Caco-2 (cell line): ENCODE results near the gene PDZD2. TPM values are rescaled to one million over a fixed set of nuclear protein-coding genes. Genes with fewer than 3 reads are reported as not detected.
A peak's percentile ranks its signal among the peaks of the same experiment; 100 is the strongest.

Source experiments
- BruUV-seq: library from RNA; stranded (reverse); fragments of 400-500 nt; replicated peaks from 2 replicates; lab custom pipeline; 2021; lab: Mats Ljungman, UMichigan
- CTCF ChIA-PET: fragments of 300-600 bp; sonication (Branson Sonifier 250); formaldehyde crosslinking; loops from one replicate; lab custom pipeline; 2022; ENCODE audit warnings: antibody characterized with exemption; lab: Charles Lee
- POLR2A ChIA-PET: fragments of 300-600 bp; sonication (Branson Sonifier 250); formaldehyde crosslinking; loops from one replicate; lab custom pipeline; 2022; ENCODE audit warnings: antibody characterized with exemption; lab: Charles Lee
- DNase-seq, 2 experiments: peaks; one replicate each; pipeline versions ENCODE4 v3.0.0 to v3.0.0-alpha.2; 2020 to 2022
- H3K27me3 ChIP-seq: replicated peaks from 2 replicates; pipeline ENCODE4 v1.6.0; 2011; ENCODE audit warnings: low read length; ENCODE audit not compliant: control insufficient read depth, insufficient read depth
- H3K36me3 ChIP-seq: 2 replicates; pipeline ENCODE4 v1.5.1; 2011; ENCODE audit warnings: low read length; ENCODE audit not compliant: control insufficient read depth, insufficient read depth
- H3K4me1 ChIP-seq: fragments of 250-450 bp; sonication (Bioruptor Pico); 2 replicates; pipeline ENCODE4 v1.5.1; 2020; ENCODE audit warnings: mild to moderate bottlenecking
- H3K4me3 ChIP-seq: 2 replicates; pipeline ENCODE4 v1.5.1; 2011; ENCODE audit warnings: low read depth, mild to moderate bottlenecking, control low read depth, low read length
- H3K9me3 ChIP-seq: fragments of 250-450 bp; sonication (Bioruptor Pico); 2 replicates; pipeline ENCODE4 v1.5.1; 2020; ENCODE audit warnings: mild to moderate bottlenecking, moderate library complexity
- H3K27ac Mint-ChIP-seq: one replicate; pipeline ENCODE4 v1.8.0; 2022; ENCODE audit warnings: mixed read lengths; ENCODE audit not compliant: unreplicated experiment
- H3K27me3 Mint-ChIP-seq: one replicate; pipeline ENCODE4 v1.8.0; 2022; ENCODE audit warnings: mixed read lengths; ENCODE audit not compliant: insufficient read depth, unreplicated experiment
- H3K36me3 Mint-ChIP-seq: one replicate; pipeline ENCODE4 v1.8.0; 2022; ENCODE audit warnings: mild to moderate bottlenecking, mixed read lengths; ENCODE audit not compliant: insufficient read depth, unreplicated experiment
- H3K4me1 Mint-ChIP-seq: one replicate; pipeline ENCODE4 v1.8.0; 2022; ENCODE audit warnings: low read depth, mixed read lengths; ENCODE audit not compliant: unreplicated experiment
- H3K4me3 Mint-ChIP-seq: one replicate; pipeline ENCODE4 v1.8.0; 2022; ENCODE audit warnings: mild to moderate bottlenecking, moderate library complexity, mixed read lengths; ENCODE audit not compliant: unreplicated experiment
- H3K9me3 Mint-ChIP-seq: one replicate; pipeline ENCODE4 v1.8.0; 2022; ENCODE audit warnings: mixed read lengths; ENCODE audit not compliant: unreplicated experiment
- CTCF ChIP-seq, 2 experiments: fragments of 200-600 bp in 1 of 2; IDR thresholded peaks; 1 replicate in 1 of 2; 2 replicates in 1 of 2; pipeline versions ENCODE4 v1.5.1 to v1.8.0; 2011 to 2022; ENCODE audit warnings: antibody characterized with exemption in 1 of 2, control low read depth in 1 of 2, inconsistent platforms in 1 of 2, low read depth in 1 of 2, low read length in 1 of 2, mild to moderate bottlenecking in 1 of 2, moderate library complexity in 1 of 2; ENCODE audit not compliant: insufficient read depth in 1 of 2, severe bottlenecking in 1 of 2, unreplicated experiment in 1 of 2
- intact Hi-C: fragments of 100-400 bp; cut with micrococcal nuclease; formaldehyde crosslinking; loops from one replicate; pipeline ENCODE4 v1.10.0; 2022; ENCODE audit not compliant: unreplicated experiment
- total RNA-seq: library from RNA; stranded (reverse); gene quantifications from 2 replicates; pipeline ENCODE4 v1.2.3, GENCODE V29; 2022

PDZD2 gene
- total RNA-seq, 1 experiment from 2014 or later = 0.16 TPM

DNA sequence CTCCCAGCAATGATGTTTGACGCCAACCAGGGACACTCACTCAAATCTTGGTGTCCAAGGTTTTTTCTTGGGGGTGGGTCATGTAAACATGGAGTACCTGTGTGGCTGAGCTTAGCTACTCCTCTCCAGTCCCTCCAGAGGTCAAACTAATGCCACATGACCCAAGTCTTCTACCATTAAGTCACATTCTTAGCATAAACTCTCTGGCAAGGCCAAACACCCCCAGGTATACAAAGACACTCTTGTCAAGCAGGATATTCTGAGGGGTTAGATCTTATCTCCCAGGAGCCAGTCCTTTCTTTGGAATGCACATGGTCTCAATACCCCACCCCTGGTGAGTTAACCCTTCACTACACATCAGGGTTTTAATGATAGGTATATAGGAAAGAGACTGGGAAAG lies 161.4 kb downstream of the PDZD2 start:
- intact Hi-C loops = no loop called here
- H3K27me3 ChIP-seq = no peaks in the 10 kb centered on the region
- CTCF ChIA-PET = interaction anchor here (0.5 to 1.4 kb wide), 2 partner anchors 9 to 51 kb away, joined by 3 to 4 read pairs; no protein-coding TSS in a partner anchor

DNA sequence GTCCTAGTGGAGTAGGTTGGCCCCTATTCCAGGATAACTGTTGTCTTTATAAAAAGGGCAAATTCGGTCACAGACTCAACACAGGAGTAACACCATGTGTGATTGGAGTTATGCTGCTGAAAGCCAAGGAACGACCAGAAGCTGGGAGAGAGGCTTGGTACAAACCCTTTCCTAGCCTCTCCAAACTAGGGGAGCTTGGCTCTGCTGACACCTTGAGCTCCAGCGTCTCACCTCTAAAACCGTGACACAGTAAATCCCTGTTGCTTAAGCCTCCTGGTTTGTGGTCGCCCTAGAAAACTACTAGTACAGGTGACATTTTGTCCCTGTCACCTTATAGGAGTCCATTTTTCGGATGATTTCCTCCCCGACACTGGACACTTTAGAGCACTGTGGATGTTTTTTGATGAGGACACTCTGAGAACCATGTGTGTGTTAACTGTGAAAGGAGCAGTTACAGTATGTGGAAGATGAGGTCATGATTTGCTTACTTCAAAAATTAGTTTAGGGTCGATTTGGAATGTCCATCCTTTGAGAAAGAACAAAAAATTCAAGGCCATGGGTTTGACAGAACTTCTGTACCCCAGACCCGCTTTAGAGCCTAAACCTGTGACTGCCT lies 167.0 kb downstream of the PDZD2 start:
- H3K4me3 Mint-ChIP-seq = no peak overlapping the region
- DNase-seq = no peak
- POLR2A ChIA-PET = no interaction called here
- peaks cover 11% of the 10 kb centered on the region for H3K27me3 Mint-ChIP-seq
- CTCF ChIA-PET = no interaction called here
- intact Hi-C loops = no loop called here
- Histone ChIP-seq H3K36me3 (no peaks in the 10 kb centered on the region), H3K27me3 (no peaks in the 10 kb centered on the region), H3K9me3 (no peaks in the 10 kb centered on the region), H3K4me3 (no peak overlapping the region), H3K4me1 (no peaks in the 10 kb centered on the region)
- H3K9me3 Mint-ChIP-seq = no peaks in the 10 kb centered on the region
- H3K36me3 Mint-ChIP-seq = no peaks in the 10 kb centered on the region
- no peaks in the 10 kb centered on the region for H3K4me1 Mint-ChIP-seq
- TF ChIP-seq CTCF (IDR thresholded peaks at IDR 0.05; ENCODE audit: insufficient read depth in 1 of 2, low read depth in 1 of 2, low read length in 1 of 2, severe bottlenecking in 1 of 2, unreplicated experiment in 1 of 2) = no peak
- BruUV-seq = no TSS peak
- H3K27ac Mint-ChIP-seq = no peak overlapping the region

More for the DNA sequence above, 161.4 kb downstream of the PDZD2 start:
- Mint-ChIP-seq H3K9me3 (no peaks in the 10 kb centered on the region), H3K27ac (no peak overlapping the region), H3K36me3 (no peaks in the 10 kb centered on the region), H3K27me3 (peaks cover 7% of the 10 kb centered on the region), H3K4me1 (no peaks in the 10 kb centered on the region), H3K4me3 (no peak overlapping the region)
- peak in 1 of 2 experiments; percentile 44 for DNase-seq
- peaks cover 10% of the 10 kb centered on the region; the same call in 1 of the 2 replicates for H3K4me1 ChIP-seq
- no peaks in the 10 kb centered on the region for H3K9me3 ChIP-seq
- no peak for TF ChIP-seq CTCF (IDR thresholded peaks at IDR 0.05; ENCODE audit: insufficient read depth in 1 of 2, low read depth in 1 of 2, low read length in 1 of 2, severe bottlenecking in 1 of 2, unreplicated experiment in 1 of 2)
- POLR2A ChIA-PET = no interaction called here
- H3K4me3 ChIP-seq = no peak overlapping the region
- BruUV-seq = no TSS peak
- no peaks in the 10 kb centered on the region for H3K36me3 ChIP-seq

DNA sequence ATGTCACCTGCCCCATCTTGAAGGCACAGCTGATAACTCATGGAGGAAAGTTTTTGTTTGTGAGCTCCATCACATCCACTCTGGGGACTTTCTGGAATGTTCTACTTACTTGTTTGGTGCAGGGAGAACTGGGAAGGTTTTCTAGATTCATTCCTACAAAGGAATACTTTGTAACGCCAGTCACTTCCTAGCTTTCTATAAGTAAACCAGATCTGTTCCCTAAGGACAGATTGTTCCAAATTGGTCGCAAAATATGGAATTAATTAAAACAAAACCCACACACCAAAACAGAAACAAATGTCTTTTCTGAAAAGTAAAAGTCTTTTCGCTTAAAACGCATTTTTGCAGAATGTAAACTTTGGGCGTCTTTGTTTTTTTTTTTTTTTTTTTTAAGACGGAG lies 167.6 kb downstream of the PDZD2 start:
- Mint-ChIP-seq H3K4me1 (no peaks in the 10 kb centered on the region), H3K36me3 (no peaks in the 10 kb centered on the region), H3K9me3 (no peaks in the 10 kb centered on the region), H3K4me3 (no peak overlapping the region), H3K27me3 (peaks cover 11% of the 10 kb centered on the region), H3K27ac (no peak overlapping the region)
- no peak for DNase-seq
- intact Hi-C loops = no loop called here
- ChIA-PET POLR2A (no interaction called here), CTCF (no interaction called here)
- H3K4me3 ChIP-seq = no peak overlapping the region
- H3K27me3 ChIP-seq = no peaks in the 10 kb centered on the region
- TF ChIP-seq CTCF (IDR thresholded peaks at IDR 0.05; ENCODE audit: insufficient read depth in 1 of 2, low read depth in 1 of 2, low read length in 1 of 2, severe bottlenecking in 1 of 2, unreplicated experiment in 1 of 2) = no peak
- H3K9me3 ChIP-seq = no peaks in the 10 kb centered on the region
- BruUV-seq = no TSS peak
- no peaks in the 10 kb centered on the region for H3K36me3 ChIP-seq
- H3K4me1 ChIP-seq = no peaks in the 10 kb centered on the region
